ENCODE measurements around the gene NPHP1.
"Not testable (repeated sequence)": the region's sequence is repeated elsewhere in the genome, so short reads cannot be mapped to it uniquely, and the experiment has no call there.

The NPHP1 gene

DNA sequence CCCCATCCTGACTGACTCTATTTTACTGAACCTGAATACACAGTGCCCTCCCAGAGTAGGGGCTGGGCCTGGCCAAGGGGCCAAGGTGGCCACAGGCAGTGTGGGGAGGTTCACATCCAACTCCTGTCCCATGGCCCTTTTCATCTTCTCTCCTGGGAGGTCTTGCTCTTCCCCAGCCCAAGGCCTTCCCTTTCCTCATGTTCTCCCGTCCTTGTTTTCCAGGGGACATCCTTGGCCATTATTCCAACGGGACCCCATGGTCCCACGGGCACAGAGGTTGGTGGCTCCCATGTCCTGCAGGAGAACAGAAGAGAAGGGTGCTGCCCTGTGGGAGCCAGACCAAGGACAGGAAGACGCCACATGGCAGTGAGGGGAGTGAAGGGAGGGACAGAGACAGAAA lies 99.6 kb downstream of the NPHP1 start:
- no peak overlapping the region for H3K4me3 ChIP-seq (ENCODE audit: low read depth, low read length)
- TF ChIP-seq MYC (IDR thresholded peaks at IDR 0.05; ENCODE audit: low read depth, low read length) (no peak), POLR2A (IDR thresholded peaks at IDR 0.05; ENCODE audit: extremely low read depth, insufficient read length) (no peak)
- TF ChIP-seq, protein P1, sequence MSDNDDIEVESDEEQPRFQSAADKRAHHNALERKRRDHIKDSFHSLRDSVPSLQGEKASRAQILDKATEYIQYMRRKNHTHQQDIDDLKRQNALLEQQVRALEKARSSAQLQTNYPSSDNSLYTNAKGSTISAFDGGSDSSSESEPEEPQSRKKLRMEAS (IDR thresholded peaks at IDR 0.05; ENCODE audit: low read depth, low read length): no peak
- TF ChIP-seq, protein P2, sequence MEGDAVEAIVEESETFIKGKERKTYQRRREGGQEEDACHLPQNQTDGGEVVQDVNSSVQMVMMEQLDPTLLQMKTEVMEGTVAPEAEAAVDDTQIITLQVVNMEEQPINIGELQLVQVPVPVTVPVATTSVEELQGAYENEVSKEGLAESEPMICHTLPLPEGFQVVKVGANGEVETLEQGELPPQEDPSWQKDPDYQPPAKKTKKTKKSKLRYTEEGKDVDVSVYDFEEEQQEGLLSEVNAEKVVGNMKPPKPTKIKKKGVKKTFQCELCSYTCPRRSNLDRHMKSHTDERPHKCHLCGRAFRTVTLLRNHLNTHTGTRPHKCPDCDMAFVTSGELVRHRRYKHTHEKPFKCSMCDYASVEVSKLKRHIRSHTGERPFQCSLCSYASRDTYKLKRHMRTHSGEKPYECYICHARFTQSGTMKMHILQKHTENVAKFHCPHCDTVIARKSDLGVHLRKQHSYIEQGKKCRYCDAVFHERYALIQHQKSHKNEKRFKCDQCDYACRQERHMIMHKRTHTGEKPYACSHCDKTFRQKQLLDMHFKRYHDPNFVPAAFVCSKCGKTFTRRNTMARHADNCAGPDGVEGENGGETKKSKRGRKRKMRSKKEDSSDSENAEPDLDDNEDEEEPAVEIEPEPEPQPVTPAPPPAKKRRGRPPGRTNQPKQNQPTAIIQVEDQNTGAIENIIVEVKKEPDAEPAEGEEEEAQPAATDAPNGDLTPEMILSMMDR (IDR thresholded peaks at IDR 0.05; ENCODE audit: low read depth, low read length): no peak

DNA sequence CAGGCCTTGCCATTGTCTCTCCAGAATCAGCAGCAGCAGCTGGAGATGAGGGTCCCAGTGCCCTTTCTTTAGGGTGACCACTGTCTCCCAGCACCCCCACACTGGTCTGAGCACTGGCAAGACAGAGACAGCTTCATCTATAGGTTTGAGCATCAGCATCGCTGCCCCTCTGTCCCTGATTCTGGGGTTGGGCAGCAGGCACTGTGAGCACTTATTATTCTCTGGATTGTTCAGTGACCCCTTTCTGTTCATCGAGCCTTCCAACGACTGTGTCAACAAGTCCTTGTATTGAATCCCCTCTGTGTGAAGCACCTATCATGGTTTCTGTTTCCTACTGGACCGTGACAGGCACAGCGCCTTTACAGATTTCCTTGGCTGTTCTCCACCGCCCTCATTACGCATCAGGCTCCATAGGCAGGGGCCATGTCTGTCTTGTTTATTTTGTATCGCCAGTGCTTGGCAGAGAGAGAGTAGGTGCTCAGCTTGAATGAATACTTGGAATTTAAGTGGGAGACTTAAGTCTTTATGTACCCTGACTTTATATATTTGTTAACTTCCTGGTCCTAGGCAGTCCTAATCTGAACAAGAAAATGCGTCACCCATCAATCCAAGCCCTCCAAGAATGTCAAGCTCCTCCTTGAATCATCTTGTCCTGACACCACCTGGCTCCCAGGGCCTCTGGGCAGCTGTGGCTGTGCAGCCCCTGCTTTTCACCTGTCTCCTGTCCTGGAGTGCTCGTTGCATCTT lies 100.6 kb downstream of the NPHP1 start:
- no peak for TF ChIP-seq POLR2A (IDR thresholded peaks at IDR 0.05; ENCODE audit: extremely low read depth, insufficient read length)
- TF ChIP-seq, protein P1 (IDR thresholded peaks at IDR 0.05; ENCODE audit: low read depth, low read length): no peak
- TF ChIP-seq, protein P2 (IDR thresholded peaks at IDR 0.05; ENCODE audit: low read depth, low read length): no peak
- no peak for TF ChIP-seq MYC (IDR thresholded peaks at IDR 0.05; ENCODE audit: low read depth, low read length)
- H3K4me3 ChIP-seq (ENCODE audit: low read depth, low read length): no peak overlapping the region
- no peak for DNase-seq (ENCODE audit: low read depth)

More for the DNA sequence above, 99.6 kb downstream of the NPHP1 start:
- DNase-seq (ENCODE audit: low read depth): no peak

DNA sequence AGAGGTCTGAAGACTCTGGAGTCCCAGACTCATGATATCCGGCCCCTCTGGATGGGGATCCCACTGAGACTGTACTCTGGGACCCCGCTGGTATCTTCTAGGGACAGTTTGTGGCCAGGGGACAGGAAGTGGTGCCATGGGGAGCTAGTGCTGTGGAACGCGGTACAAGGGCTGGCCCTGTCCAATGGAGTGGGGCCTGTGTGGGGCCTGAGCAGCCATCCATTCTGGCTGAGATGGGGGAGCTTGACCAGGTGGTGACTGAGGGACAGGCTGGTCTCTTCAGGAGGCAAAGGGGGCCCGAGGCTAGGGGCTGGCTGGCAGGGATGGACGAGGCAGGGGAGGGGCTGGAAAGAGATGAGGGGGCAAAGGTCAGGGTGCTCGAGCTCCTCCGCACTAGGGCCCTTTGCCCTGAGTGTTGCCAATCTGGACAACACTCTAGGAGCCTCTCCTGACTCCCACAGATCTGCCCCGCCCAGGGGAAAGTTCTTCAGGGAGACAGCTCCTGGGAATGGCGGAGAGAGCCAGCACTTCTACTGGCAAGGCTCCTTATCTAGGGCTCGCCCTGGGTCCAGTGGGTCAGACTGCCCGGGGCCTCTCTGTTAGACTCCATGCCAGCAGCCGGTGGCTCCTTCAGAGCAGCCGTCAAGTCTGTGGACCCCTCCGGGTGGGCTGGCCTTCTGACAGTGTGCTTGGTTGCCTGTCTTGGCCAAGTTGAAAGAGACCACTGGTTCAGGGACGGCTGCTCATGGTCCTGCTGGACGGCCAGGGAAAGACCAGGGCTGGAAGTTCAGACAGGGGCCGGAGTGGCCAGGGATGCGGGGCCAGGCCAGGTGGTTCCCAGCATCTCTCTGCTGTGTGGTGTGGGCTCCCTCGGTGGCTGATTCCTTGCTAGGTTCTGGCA lies 101.5 kb downstream of the NPHP1 start:
- H3K4me3 ChIP-seq (ENCODE audit: low read depth, low read length): no peak overlapping the region
- TF ChIP-seq MYC (IDR thresholded peaks at IDR 0.05; ENCODE audit: low read depth, low read length) (no peak), POLR2A (IDR thresholded peaks at IDR 0.05; ENCODE audit: extremely low read depth, insufficient read length) (no peak)
- TF ChIP-seq, protein P2 (IDR thresholded peaks at IDR 0.05; ENCODE audit: low read depth, low read length): no peak
- TF ChIP-seq, protein P1 (IDR thresholded peaks at IDR 0.05; ENCODE audit: low read depth, low read length): no peak
- no peak for DNase-seq (ENCODE audit: low read depth)

DNA sequence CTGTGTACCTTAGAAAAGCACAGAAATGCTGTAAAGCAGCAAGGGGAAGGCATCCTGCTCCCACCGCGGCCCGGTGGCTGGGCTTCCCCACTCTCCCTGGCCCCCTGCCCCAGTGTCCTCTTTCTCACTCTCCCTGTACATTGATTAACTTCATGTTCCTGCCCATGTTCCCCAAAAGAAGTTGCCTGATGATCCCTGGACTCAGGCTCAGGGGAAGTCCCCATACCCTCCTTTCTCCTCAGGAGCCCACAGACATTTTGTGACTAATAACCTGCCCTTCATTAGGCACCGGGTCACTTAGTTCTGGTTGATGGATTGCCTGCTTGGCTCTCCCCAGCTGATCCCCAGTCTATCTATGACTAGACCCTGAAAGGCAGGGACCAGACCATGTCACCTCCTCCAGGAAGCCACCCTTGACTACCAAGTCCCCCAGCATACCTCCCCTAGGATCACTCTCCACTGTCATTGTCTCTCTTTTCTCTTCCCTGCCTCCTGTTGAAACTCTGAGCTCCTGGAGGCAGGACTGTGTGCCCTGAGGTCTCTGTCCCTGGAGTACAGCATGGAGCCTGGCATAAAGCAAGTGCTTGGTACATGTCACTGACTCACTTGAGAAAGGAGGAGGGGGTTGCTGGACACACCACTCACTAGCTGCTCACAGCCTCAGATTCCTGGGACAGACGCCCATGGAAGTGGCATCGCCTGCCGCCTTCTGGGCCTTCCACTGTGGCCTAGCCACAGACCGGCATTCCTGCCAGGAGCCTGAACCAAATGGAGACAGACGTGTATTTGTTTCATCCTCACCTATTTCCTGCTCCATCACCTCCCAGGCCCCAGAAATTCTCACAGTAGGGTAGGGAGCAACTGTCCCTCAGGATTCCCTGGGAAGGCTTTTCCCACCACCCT lies 102.7 kb downstream of the NPHP1 start:
- TF ChIP-seq, protein P1 (IDR thresholded peaks at IDR 0.05; ENCODE audit: low read depth, low read length): no peak
- TF ChIP-seq POLR2A (IDR thresholded peaks at IDR 0.05; ENCODE audit: extremely low read depth, insufficient read length): no peak
- no peak for TF ChIP-seq MYC (IDR thresholded peaks at IDR 0.05; ENCODE audit: low read depth, low read length)
- TF ChIP-seq, protein P2 (IDR thresholded peaks at IDR 0.05; ENCODE audit: low read depth, low read length): no peak
- H3K4me3 ChIP-seq (ENCODE audit: low read depth, low read length): no peak overlapping the region
- DNase-seq (ENCODE audit: low read depth): no peak

DNA sequence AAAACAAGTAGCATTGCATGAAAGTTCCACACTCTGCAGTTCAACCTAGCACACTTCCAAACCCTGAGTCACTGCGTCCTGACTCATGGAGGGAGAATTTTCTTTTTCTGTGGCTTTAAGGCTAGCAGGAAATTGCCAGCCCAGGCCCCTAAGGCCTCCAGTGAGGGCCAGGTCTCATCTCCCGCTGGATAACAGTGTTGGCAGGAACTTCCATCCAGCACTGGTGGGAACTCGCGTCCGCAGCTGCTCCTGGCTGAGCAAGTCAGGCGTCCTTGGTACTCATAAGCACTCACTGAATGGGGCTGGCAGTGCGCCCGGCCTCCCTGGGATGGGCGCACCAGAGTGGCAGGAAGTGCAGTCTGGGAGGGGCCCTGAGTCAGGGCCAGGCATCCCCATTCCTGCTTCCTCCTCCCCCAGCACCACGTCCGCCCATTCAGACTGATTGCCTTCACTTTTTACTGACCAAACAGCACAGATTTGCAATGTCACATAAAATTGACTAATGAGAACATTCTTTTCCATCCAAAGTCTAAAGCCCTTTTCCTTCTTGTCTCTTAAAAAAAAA lies 103.5 kb downstream of the NPHP1 start:
- TF ChIP-seq, protein P1 (IDR thresholded peaks at IDR 0.05; ENCODE audit: low read depth, low read length): no peak
- TF ChIP-seq MYC (IDR thresholded peaks at IDR 0.05; ENCODE audit: low read depth, low read length): no peak
- DNase-seq (ENCODE audit: low read depth): no peak
- no peak overlapping the region for H3K4me3 ChIP-seq (ENCODE audit: low read depth, low read length)

DNA sequence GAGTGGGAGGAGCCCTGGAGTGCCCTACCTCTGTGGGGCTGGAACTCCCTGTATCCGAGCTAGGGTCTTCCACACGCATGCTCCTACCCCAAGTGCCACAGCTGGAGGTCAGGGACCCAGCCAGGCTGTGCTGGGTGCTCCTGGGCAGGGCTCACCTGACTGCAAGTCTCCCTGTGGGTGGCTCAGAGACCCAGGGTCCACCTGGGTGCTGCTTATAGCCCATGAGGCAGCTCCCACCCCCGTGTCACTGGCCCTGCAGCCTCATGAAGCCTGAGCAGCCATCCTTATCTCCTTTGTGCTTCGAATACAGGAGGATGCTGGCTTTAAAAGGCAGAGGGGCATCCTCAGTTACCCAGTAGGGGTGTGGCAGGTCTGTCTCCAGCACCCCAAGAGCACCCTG lies 103.9 kb downstream of the NPHP1 start:
- H3K4me3 ChIP-seq (ENCODE audit: low read depth, low read length); DNase-seq (ENCODE audit: low read depth): not testable (repeated sequence)

All from NB4 (cell line).